Central memory CD8-positive, alpha-beta T cell (primary cell): ENCODE measurements around the gene FRY.

ENCODE experiments used
- ATAC-seq: fragments of 150-1000 bp; cut with Tn5 transposase; replicated peaks from 2 replicates; pipeline ENCODE4 v1.10.0; 2022; ENCODE audit warnings: mild to moderate bottlenecking, moderate FRiP score, moderate number of reproducible peaks; ENCODE audit not compliant: poor library complexity, severe bottlenecking; ENCODE audit errors: extremely low read depth
- DNase-seq, 2 donors: peaks; one replicate each; pipeline ENCODE4 v3.0.0; 2021; ENCODE audit warnings: low spot score in 2 of 2
- H3K27ac Mint-ChIP-seq: one replicate; pipeline ENCODE4 v1.8.0; 2022; ENCODE audit warnings: low read depth, mild to moderate bottlenecking, moderate library complexity, mixed read lengths
- H3K27me3 Mint-ChIP-seq: one replicate; pipeline ENCODE4 v1.8.0; 2022; ENCODE audit warnings: mixed read lengths
- H3K36me3 Mint-ChIP-seq: one replicate; pipeline ENCODE4 v1.8.0; 2022; ENCODE audit warnings: mild to moderate bottlenecking, moderate library complexity, mixed read lengths; ENCODE audit not compliant: insufficient read depth
- H3K4me1 Mint-ChIP-seq: one replicate; pipeline ENCODE4 v1.8.0; 2022; ENCODE audit warnings: mixed read lengths
- H3K4me3 Mint-ChIP-seq: one replicate; pipeline ENCODE4 v1.8.0; 2022; ENCODE audit warnings: mild to moderate bottlenecking, moderate library complexity, mixed read lengths
- H3K9me3 Mint-ChIP-seq: one replicate; pipeline ENCODE4 v1.8.0; 2022; ENCODE audit warnings: mixed read lengths

FRY gene

GRCh38 chr13:32254916-32255723, 223.5 kb downstream of the FRY start:
- peaks cover 4% of the 10 kb centered on the region for H3K36me3 Mint-ChIP-seq
- H3K27me3 Mint-ChIP-seq: peaks cover 44% of the 10 kb centered on the region
- H3K27ac Mint-ChIP-seq: no peak overlapping the region
- no peaks in the 10 kb centered on the region for H3K9me3 Mint-ChIP-seq
- ATAC-seq: no peak
- DNase-seq: no peak
- no peak overlapping the region for H3K4me3 Mint-ChIP-seq
- H3K4me1 Mint-ChIP-seq: no peaks in the 10 kb centered on the region

GRCh38 chr13:32255724-32256109, 224.1 kb downstream of the FRY start:
- H3K4me1 Mint-ChIP-seq: no peaks in the 10 kb centered on the region
- peaks cover 1% of the 10 kb centered on the region for H3K36me3 Mint-ChIP-seq
- no peaks in the 10 kb centered on the region for H3K9me3 Mint-ChIP-seq
- H3K27me3 Mint-ChIP-seq: peaks cover 38% of the 10 kb centered on the region
- H3K27ac Mint-ChIP-seq: no peak overlapping the region
- DNase-seq (no peak), ATAC-seq (no peak)
- H3K4me3 Mint-ChIP-seq: no peak overlapping the region

GRCh38 chr13:32256243-32256642, 224.7 kb downstream of the FRY start:
- H3K27ac Mint-ChIP-seq: no peak overlapping the region
- ATAC-seq (no peak), DNase-seq (no peak)
- H3K9me3 Mint-ChIP-seq: no peaks in the 10 kb centered on the region
- H3K36me3 Mint-ChIP-seq: peaks cover 1% of the 10 kb centered on the region
- no peak overlapping the region for H3K4me3 Mint-ChIP-seq
- no peaks in the 10 kb centered on the region for H3K4me1 Mint-ChIP-seq
- H3K27me3 Mint-ChIP-seq: peaks cover 32% of the 10 kb centered on the region

- Mint-ChIP-seq H3K27ac (no peak overlapping the region), H3K9me3 (no peaks in the 10 kb centered on the region), H3K4me3 (no peak overlapping the region), H3K36me3 (peaks cover 1% of the 10 kb centered on the region), H3K27me3 (peaks cover 31% of the 10 kb centered on the region), H3K4me1 (no peaks in the 10 kb centered on the region)
- ATAC-seq: no peak
- no peak for DNase-seq
Measured at GRCh38 chr13:32257649-32258048, 226.1 kb downstream of the FRY start.

GRCh38 chr13:32259116-32259515, 227.5 kb downstream of the FRY start:
- DNase-seq (no peak), ATAC-seq (no peak)
- Mint-ChIP-seq H3K4me1 (no peaks in the 10 kb centered on the region), H3K27ac (no peak overlapping the region), H3K36me3 (peaks cover 1% of the 10 kb centered on the region), H3K4me3 (no peak overlapping the region), H3K27me3 (peaks cover 30% of the 10 kb centered on the region), H3K9me3 (no peaks in the 10 kb centered on the region)

GRCh38 chr13:32261567-32261966, 230.0 kb downstream of the FRY start:
- Mint-ChIP-seq H3K36me3 (no peaks in the 10 kb centered on the region), H3K4me1 (no peaks in the 10 kb centered on the region), H3K27ac (no peak overlapping the region), H3K9me3 (no peaks in the 10 kb centered on the region), H3K4me3 (no peak overlapping the region), H3K27me3 (peaks cover 12% of the 10 kb centered on the region)
- DNase-seq (no peak), ATAC-seq (no peak)

GRCh38 chr13:32262165-32262564, 230.6 kb downstream of the FRY start:
- no peaks in the 10 kb centered on the region for H3K9me3 Mint-ChIP-seq
- DNase-seq: no peak
- H3K27me3 Mint-ChIP-seq: peaks cover 12% of the 10 kb centered on the region
- H3K27ac Mint-ChIP-seq: no peak overlapping the region
- H3K4me3 Mint-ChIP-seq: no peak overlapping the region
- H3K4me1 Mint-ChIP-seq: no peaks in the 10 kb centered on the region
- H3K36me3 Mint-ChIP-seq: no peaks in the 10 kb centered on the region
- no peak for ATAC-seq

GRCh38 chr13:32262619-32263018, 231.0 kb downstream of the FRY start:
- Mint-ChIP-seq H3K27ac (no peak overlapping the region), H3K27me3 (peaks cover 12% of the 10 kb centered on the region), H3K4me1 (no peaks in the 10 kb centered on the region), H3K36me3 (no peaks in the 10 kb centered on the region), H3K9me3 (no peaks in the 10 kb centered on the region), H3K4me3 (no peak overlapping the region)
- DNase-seq (no peak), ATAC-seq (no peak)

- ATAC-seq (no peak), DNase-seq (no peak)
- no peak overlapping the region for H3K4me3 Mint-ChIP-seq
- no peaks in the 10 kb centered on the region for H3K36me3 Mint-ChIP-seq
- H3K4me1 Mint-ChIP-seq: no peaks in the 10 kb centered on the region
- peaks cover 7% of the 10 kb centered on the region for H3K27me3 Mint-ChIP-seq
- no peak overlapping the region for H3K27ac Mint-ChIP-seq
- no peaks in the 10 kb centered on the region for H3K9me3 Mint-ChIP-seq
Measured at GRCh38 chr13:32264407-32264806, 232.8 kb downstream of the FRY start.

GRCh38 chr13:32265726-32266125, 234.2 kb downstream of the FRY start:
- Mint-ChIP-seq H3K9me3 (no peaks in the 10 kb centered on the region), H3K27me3 (no peaks in the 10 kb centered on the region), H3K36me3 (no peaks in the 10 kb centered on the region), H3K27ac (no peak overlapping the region), H3K4me1 (no peaks in the 10 kb centered on the region), H3K4me3 (no peak overlapping the region)
- no peak for DNase-seq
- ATAC-seq: no peak

GRCh38 chr13:32266130-32266529, 234.6 kb downstream of the FRY start:
- Mint-ChIP-seq H3K9me3 (no peaks in the 10 kb centered on the region), H3K27ac (no peak overlapping the region), H3K27me3 (no peaks in the 10 kb centered on the region), H3K4me1 (no peaks in the 10 kb centered on the region), H3K4me3 (no peak overlapping the region), H3K36me3 (no peaks in the 10 kb centered on the region)
- DNase-seq (no peak), ATAC-seq (no peak)

GRCh38 chr13:32267836-32268439, 236.4 kb downstream of the FRY start:
- ATAC-seq (no peak), DNase-seq (peak in 1 of 2 donors; percentile 15)
- Mint-ChIP-seq H3K4me3 (no peak overlapping the region), H3K4me1 (no peaks in the 10 kb centered on the region), H3K9me3 (no peaks in the 10 kb centered on the region), H3K36me3 (no peaks in the 10 kb centered on the region), H3K27ac (no peak overlapping the region), H3K27me3 (no peaks in the 10 kb centered on the region)

- no peak for DNase-seq
- Mint-ChIP-seq H3K36me3 (no peaks in the 10 kb centered on the region), H3K9me3 (no peaks in the 10 kb centered on the region), H3K4me1 (no peaks in the 10 kb centered on the region), H3K27me3 (no peaks in the 10 kb centered on the region), H3K27ac (no peak overlapping the region), H3K4me3 (no peak overlapping the region)
- ATAC-seq: no peak
Measured at GRCh38 chr13:32272021-32272683, 240.6 kb downstream of the FRY start.
